ENCODE results near the gene COX5B. TPM values are rescaled to one million over a fixed set of nuclear protein-coding genes. Genes with fewer than 3 reads are reported as not detected.
"Not testable (repeated sequence)": the region's sequence is repeated elsewhere in the genome, so short reads cannot be mapped to it uniquely, and the experiment has no call there.

COX5B gene
- total RNA-seq, 2 donors from 2014 or later = 363 to 469 TPM

DNA sequence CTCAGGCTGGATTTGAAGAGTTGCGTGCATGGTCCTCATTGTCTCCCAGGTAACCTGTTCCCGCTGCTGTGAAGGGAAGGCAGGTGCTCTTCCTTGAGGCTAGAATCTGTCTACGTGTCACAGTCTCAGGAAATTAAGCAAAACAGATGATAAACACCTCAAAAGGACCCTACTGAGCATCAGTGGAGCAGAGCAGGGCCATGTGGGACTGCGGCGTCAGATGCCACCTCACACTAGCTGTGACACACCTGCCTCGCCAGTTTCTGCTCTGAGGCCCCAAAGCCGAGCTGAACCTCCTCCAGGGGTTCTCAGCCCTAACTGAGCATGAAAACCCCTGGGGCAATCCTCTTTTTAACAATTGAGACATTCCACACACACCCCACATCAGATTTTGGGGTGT lies 25.7 kb downstream of the COX5B start:
- intact Hi-C loops (cut with DNase I) = no loop called here
- no peak overlapping the region for H3K4me3 ChIP-seq

DNA sequence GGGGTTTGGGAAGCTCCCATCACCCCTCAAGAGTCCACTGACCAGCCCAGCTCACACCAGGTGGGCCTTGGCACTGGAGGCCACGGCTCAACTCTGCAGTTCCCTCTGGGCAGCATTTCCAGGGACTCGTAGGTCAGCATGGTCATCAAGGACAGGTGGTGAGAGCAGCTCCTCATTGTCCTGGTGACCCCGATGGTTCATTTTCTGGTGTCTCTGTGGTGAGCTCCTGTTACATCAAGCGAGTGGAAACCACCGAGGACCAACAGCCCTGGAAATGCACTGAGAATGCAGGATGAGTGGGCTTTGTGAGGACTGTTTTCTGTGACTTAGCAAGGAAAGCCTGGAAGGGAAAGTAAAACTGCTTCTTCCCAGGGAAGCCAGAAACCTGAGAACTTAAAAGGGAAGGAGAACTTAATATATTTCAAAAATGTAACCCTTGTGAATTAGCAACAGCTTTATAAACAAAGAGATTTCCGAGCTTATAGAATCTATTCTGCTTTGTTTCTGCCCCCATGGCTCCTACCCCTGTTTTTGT lies 26.8 kb downstream of the COX5B start:
- H3K27me3 ChIP-seq (replicated peaks; ENCODE audit: insufficient read depth); DNase-seq (ENCODE audit: low spot score); H3K4me1 ChIP-seq (replicated peaks); intact Hi-C loops (cut with DNase I); H3K4me3 ChIP-seq; H3K36me3 ChIP-seq; H3K9me3 ChIP-seq; H3K27ac ChIP-seq: not testable (repeated sequence)
- 89% methylated on average over 4 of the region's 6 CpGs for WGBS

More for the DNA sequence above, 25.7 kb downstream of the COX5B start:
- H3K4me1 ChIP-seq (replicated peaks) = no peaks in the 10 kb centered on the region
- H3K27me3 ChIP-seq (replicated peaks; ENCODE audit: insufficient read depth) = no peaks in the 10 kb centered on the region
- 96% methylated on average over 7 of the region's 7 CpGs for WGBS
- DNase-seq (ENCODE audit: low spot score) = no peak
- no peaks in the 10 kb centered on the region for H3K9me3 ChIP-seq
- no peak for TF ChIP-seq POLR2AphosphoS5 (IDR thresholded peaks at IDR 0.05)
- TF ChIP-seq, protein P1, sequence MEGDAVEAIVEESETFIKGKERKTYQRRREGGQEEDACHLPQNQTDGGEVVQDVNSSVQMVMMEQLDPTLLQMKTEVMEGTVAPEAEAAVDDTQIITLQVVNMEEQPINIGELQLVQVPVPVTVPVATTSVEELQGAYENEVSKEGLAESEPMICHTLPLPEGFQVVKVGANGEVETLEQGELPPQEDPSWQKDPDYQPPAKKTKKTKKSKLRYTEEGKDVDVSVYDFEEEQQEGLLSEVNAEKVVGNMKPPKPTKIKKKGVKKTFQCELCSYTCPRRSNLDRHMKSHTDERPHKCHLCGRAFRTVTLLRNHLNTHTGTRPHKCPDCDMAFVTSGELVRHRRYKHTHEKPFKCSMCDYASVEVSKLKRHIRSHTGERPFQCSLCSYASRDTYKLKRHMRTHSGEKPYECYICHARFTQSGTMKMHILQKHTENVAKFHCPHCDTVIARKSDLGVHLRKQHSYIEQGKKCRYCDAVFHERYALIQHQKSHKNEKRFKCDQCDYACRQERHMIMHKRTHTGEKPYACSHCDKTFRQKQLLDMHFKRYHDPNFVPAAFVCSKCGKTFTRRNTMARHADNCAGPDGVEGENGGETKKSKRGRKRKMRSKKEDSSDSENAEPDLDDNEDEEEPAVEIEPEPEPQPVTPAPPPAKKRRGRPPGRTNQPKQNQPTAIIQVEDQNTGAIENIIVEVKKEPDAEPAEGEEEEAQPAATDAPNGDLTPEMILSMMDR (IDR thresholded peaks at IDR 0.05) = no peak
- no peak for TF ChIP-seq POLR2A (IDR thresholded peaks at IDR 0.05)
- no peak overlapping the region for H3K27ac ChIP-seq
- H3K36me3 ChIP-seq = no peaks in the 10 kb centered on the region

DNA sequence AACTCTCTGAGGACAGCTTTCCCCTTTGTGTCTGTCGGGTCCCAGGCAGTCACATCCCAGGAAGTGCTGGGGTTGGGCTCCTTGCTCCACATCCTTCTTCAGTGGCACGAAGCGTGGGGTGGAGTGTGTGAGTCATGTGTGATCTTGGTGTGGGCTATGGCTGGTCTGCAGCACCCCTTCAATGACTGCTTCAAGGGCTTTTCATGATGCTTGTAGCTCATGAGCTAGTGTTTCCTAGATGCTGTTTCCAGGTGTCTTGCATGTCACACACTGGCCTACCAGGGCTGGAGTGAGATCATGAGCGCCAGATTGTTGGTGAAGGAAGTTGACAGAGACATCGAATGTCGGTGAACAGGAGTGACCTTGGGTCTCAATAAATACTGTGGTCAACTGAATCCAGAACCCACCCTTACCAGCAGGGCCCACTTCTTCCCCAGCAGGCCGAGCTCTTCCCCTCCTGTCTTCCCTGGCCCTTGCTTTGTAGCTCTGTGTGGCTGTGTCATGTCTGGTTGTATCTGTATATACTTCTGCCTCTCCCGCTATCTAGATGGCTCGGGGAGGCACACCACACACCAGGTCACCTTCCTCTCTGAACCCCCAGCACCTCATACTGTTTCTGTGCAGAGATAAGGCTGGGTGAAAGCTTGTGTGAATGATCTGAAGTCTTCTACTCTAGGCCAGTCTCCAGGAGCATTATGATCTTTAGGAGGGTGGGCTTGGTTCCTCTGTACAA lies 27.5 kb downstream of the COX5B start:
- H3K27me3 ChIP-seq (replicated peaks; ENCODE audit: insufficient read depth) = no peaks in the 10 kb centered on the region

DNA sequence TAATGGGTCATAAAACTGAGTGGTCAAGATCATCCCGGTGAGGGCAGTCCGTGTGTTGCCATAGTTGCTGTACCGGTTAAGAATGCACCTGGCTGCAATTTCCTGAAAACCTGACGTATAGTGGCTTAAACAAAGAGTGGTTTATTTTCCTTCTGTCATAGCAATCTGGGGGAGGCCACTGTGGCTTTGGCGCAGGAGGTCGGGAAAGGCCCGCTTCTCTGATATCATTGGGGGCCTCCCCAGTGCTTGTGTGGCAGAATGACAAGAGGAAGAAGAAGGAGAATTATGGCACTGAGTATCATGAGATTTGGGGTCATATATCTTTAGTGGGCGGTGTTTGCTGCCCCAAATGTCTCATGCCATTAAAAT lies 28.0 kb downstream of the COX5B start:
- TF ChIP-seq POLR2A (IDR thresholded peaks at IDR 0.05) = no peak
- TF ChIP-seq, protein P1 (IDR thresholded peaks at IDR 0.05) = no peak
- TF ChIP-seq POLR2AphosphoS5 (IDR thresholded peaks at IDR 0.05) = no peak
- Histone ChIP-seq H3K27me3 (replicated peaks; ENCODE audit: insufficient read depth) (no peaks in the 10 kb centered on the region), H3K27ac (no peak overlapping the region), H3K4me3 (no peak overlapping the region), H3K4me1 (replicated peaks) (no peaks in the 10 kb centered on the region), H3K9me3 (no peaks in the 10 kb centered on the region), H3K36me3 (no peaks in the 10 kb centered on the region)
- intact Hi-C loops (cut with DNase I) = no loop called here
- DNase-seq (ENCODE audit: low spot score) = no peak
- WGBS = 42% methylated on average over 8 of the region's 8 CpGs

More for the DNA sequence above, 27.5 kb downstream of the COX5B start:
- TF ChIP-seq POLR2A (IDR thresholded peaks at IDR 0.05) = no peak
- TF ChIP-seq POLR2AphosphoS5 (IDR thresholded peaks at IDR 0.05) = no peak
- no peaks in the 10 kb centered on the region for H3K36me3 ChIP-seq
- no peak overlapping the region for H3K27ac ChIP-seq
- DNase-seq (ENCODE audit: low spot score) = no peak
- H3K4me3 ChIP-seq = no peak overlapping the region
- 87% methylated on average over 9 of the region's 9 CpGs for WGBS
- intact Hi-C loops (cut with DNase I) = no loop called here
- no peaks in the 10 kb centered on the region for H3K4me1 ChIP-seq (replicated peaks)
- H3K9me3 ChIP-seq = no peaks in the 10 kb centered on the region

DNA sequence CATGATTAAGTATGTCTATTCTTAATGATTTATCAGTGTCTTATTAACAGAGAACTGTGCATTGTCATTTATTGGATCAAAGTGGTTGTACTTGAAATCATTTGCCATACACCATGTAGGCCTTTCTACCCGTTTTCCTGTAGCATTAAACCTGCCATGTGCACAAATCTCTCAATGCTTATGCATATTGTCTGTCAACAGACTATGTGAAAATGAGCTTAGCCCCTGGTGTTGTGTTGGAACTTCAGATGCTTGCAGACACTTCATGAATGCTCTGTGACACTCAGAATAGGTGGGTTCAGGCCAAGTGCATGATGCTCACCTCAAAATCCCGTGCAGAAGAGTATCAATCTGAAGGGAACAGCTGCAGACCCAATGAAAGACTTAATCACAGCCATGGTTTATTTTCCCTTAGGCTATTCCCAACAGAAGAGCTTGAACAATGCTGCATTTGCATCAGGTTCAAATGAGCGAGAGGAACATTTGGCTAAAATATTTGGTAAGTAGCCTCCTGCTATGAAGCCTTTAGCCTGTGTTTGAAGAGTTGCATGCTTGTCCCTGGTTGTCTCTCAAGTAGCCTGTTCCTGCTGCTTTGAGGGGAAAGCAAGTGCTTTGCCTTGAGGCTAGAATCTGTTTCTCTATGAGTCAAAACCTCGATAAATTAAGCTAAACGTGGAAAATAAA lies 29.7 kb downstream of the COX5B start:
- WGBS = 82% methylated on average over 5 of the region's 5 CpGs
- TF ChIP-seq POLR2AphosphoS5 (IDR thresholded peaks at IDR 0.05) = no peak
- no peak for TF ChIP-seq POLR2A (IDR thresholded peaks at IDR 0.05)
- TF ChIP-seq, protein P1 (IDR thresholded peaks at IDR 0.05) = no peak
- no peaks in the 10 kb centered on the region for H3K9me3 ChIP-seq
- no peaks in the 10 kb centered on the region for H3K27me3 ChIP-seq (replicated peaks; ENCODE audit: insufficient read depth)
- no peaks in the 10 kb centered on the region for H3K36me3 ChIP-seq
- H3K4me1 ChIP-seq (replicated peaks) = no peaks in the 10 kb centered on the region
- no peak overlapping the region for H3K4me3 ChIP-seq
- no peak for DNase-seq (ENCODE audit: low spot score)
- intact Hi-C loops (cut with DNase I) = no loop called here
- H3K27ac ChIP-seq = no peak overlapping the region
